ENCODE measurements around the gene KIF3A.

The KIF3A gene
- total RNA-seq: 28.9 to 46.9 (median 36.1) reads per million in 3 experiments

DNA sequence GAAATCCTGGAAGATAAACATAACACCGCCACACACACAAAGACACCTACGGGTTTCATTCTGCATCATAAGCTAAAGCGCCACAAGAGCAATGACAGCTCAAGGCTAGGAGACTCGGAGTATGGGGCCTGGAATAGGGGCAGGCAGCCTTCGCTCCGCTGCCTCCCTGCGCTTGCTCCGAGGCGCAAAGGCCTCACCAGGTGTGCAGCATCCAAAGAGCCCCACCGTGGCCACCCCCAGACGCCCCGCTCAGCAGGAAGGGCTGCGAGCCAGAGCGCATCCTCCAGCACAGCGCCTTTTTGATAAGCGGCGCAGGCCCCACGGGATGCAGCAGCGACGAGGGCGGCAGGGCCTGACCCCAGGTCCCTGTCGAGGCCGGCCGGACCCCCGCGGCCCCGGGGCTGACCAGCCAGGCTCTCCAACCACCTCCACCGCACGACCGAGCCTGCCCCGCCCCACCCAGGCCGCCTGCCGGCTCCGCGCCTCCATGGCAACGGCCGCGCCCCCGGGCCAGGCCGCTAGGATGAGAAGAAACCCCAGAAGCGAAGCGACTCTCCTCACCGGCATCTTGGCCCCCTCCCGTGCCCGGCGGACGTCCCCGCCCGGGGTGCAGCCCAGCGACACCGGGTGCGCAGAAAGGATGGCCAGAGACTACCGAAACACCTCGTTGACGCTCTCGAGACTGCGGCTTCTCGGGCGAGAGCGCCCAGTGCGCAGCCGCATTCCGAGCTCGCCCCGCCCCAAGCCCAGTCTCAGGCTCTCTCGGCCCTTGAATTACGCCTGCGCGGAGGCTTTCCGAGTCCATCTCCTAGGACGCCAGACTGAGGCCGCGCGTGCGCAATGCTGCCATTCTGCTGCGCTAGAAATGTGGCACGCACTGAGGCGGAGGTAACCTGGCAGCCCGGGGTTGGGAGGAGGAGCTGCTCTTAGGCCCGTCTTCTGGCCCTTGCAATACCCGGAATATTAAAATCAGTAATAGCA, at the start of gene KIF3A:
Gene KIF3A (minus strand): TSS at position 694 of the 981 bp plus-strand sequence. CDS start 127 bp downstream, at position 567.
- DNase-seq: peak; percentile 97

DNA sequence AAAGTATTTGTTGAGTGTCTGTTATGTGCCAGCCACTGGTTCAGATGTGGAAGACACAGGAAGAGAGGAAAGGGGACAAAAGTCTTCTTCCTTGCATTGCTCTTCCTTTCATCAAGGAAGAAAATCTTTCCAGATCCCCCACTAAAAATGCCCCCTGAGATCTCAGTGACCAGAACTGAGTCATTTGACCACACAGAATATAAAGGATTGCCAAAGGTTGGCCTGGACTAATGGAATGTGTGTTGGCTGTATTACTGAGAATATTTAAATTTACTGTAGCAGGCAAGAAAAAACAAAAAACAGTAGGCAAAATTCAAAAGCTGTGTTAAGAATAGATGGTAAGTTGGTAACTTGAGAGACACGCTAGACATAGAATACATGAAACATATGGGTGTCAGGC, 49.7 kb upstream of the KIF3A start:
- no peak for DNase-seq

DNA sequence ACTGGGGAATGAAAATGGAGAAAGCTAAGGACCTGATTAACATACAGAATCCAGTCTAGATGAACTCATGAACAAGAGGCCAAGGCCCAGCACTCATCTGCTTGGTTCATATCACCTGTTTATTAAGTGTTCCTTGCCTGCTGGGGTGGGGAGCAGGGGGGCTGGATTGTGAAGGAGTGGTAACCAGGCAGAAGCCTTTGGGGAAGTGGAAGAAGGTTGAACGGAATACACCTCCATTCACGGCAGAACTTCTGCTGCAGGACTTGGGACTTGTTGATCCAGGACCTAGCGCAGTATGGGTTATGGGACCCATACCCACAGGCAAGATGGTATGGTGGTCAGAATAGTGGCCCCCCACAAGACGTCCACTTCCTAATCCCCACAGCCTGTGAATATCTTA, 48.5 kb upstream of the KIF3A start:
- DNase-seq: no peak

DNA sequence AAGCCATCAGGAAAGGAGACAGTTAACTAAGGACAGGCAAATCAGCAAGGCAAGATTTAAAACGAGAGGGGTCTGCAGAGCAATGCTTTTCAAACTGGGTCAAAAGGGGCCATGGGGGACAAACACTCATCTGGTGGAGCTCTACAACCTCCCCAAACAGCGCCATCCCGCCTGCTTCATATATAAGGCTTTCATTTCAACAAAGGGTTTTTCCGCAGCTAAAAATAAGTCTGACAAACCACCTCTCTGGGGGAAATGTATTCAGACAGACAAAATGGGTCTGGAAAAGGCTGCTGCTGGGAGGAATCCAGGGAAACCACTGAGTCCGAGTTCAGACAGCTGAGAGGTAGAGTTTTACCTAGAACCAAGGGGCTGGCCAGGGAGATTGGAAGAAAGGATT, 48.0 kb upstream of the KIF3A start:
- no peak for DNase-seq

DNA sequence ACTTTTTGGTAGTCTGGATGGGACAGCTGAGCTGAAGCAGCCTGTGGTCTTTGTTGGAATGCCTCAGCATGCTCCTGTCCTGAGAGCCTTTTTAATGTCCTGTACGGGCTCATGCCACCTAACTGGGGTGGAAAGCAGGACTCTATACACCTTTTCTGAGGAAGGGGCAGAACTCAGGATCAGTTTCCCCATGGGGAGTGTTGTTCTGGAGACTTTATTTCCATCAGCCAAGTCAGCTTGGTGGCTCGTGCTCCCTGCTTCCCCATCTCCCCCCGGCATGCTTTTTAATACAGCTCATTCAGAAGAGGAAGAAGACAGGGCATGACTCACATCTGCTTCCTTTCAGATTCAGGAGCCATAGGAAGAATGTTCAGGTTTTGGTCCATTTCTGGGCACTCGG, 44.8 kb upstream of the KIF3A start:
- no peak for DNase-seq

DNA sequence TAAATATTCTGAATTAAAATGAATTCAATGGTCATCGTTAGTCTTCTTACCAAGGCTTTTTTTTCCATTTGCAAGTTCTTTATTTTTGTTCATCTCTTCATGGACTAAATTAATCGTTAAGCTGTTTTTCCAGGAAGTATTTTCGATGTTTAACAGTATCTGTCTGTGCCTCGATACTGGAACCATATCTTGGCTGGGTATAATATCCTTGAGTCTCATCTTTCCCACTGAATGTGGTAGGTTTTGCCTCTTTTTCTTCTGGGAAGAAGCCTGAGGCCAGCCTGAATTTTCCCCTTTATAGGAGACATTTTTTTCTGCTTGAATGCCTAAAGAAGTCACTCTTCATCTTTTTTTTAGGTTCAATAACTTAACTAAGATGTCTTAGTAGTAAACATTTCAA, 43.7 kb upstream of the KIF3A start:
- DNase-seq: no peak

DNA sequence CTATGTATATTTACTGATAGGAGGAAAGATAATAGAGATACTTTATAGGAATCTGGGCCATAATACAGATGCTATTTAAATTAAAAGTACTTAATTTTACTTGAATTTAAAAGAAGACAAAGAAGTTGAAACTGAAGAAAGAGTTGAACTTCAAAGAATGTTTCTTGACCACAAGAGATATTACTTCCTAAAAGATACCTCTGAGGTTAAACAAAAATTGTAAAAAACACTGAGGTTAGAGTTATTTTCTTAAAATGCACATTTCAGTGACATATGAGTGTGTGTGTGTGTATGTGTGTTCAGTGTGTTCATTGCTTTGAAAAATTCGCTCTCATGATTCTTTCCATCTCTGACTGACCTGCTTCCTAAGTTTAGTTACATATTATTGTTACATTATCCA, 43.2 kb upstream of the KIF3A start:
- DNase-seq: no peak

DNA sequence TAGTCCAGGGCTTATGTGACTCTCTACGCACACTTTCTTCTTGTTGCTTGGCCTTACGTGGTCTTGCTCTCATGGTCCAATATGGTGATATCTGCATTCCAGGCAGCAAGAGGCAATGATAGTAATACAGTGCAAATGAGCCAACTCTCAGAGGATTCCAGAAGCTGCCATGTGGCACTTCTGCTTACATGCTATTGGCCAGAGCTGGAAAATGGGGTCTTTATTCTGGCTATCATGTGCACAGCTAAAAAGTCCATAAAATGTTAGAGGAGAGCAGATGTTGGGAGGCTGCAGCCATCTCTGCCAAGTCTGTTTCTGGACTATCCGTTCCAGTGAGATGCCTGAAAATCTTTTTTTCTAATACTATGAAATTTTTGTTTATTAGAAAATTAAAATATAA, 42.6 kb upstream of the KIF3A start:
- DNase-seq: no peak

DNA sequence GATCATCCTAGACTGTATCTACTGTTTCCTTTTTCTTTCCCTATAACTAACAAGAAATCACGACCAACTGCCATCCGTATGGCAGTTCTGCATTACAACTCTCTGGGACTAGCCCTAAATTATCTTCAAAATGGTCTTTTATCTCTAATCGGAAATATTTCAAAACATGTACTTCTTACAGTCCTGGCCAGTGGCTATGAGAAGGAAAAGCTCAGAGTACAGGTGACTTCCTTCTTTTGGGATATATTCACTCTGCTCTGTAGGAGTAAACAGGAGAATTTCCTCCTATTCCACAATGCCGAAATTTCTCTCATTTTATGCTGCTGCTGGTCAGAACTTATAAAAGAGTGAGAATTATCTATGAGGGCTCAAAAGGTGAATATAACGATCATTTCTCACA, 41.5 kb upstream of the KIF3A start:
- no peak for DNase-seq

DNA sequence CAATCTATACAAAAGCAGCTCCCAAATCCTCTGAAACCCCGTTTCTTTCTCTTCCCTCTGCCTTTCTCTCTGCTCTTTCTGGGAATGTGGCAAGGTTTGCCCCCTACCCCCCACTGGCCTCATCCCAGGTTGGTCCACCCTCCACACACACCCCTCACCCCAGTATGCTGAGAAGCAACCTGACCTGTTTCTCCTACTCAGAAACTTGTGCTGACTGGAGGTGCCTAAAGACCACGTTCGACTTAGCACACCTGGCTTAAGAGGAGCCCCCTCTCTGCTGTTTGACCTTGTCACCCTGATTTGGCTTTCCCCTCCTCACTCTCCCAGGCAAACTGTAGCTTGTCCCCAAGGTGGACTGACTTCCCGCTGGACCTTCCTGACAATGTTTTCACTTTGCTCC, 40.8 kb upstream of the KIF3A start:
- no peak for DNase-seq

DNA sequence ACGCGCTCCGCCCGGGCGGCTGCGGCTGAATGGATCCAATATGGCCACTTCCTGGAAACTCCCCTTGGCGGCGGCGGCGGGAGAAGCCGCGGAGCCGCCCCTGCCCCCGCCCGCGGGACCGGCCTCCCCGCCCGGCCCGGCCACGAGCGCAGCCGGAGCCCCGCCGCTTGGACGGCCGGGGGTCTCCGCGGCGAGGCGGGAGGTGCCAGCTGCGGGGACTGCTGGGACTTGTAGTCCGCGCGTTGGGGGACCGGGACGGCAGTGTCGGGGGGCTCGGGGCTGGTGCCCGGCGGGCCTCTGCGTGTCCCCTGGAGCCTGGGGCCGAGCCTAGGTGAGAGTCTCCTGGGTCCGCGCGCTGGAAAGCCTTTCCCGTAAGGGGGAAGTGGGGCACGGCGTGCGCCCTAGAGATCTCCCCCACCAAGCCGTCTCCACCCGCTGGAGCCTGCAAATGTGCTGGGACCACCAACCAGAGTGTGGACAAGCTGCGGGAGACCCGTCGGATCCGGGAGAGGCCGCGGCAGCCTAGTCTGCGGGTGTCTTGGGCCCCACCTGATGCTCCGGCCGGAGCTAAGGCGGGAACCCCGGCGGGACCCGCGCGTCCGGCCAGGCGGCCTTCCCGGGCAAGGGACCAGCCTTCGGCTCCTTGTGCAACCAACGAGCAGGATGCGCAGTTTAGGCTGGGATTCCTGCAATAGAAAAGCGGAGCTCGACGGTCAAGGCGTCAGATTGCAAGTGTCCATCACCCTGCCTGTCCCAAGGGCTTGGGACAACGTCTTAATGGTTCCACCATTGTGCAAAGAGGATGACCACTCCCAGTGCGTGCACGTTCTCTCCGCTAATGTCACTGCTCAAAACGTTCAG, 40.1 kb upstream of the KIF3A start, which contains the start of gene SEPTIN8:
Gene SEPTIN8 (minus strand): TSS at position 31 of the 861 bp plus-strand sequence. CDS start 102 bp downstream, outside the sequence.
- peak; percentile 50 for DNase-seq

DNA sequence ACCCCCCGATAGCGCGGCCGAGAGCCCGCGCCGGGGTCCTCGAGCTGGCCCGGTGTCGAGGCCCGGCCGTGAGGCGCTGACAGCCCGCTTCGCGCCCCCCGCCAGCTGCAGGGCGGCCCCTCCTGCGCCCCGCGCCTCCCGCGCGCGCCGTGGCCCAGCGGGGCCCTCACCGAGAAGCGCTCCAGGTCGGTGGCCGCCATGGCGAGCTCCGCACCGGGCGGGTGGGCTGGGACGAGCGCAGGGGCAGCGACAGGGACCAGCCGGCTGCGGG, 39.5 kb upstream of the KIF3A start:
- peak; percentile 3 for DNase-seq

DNA sequence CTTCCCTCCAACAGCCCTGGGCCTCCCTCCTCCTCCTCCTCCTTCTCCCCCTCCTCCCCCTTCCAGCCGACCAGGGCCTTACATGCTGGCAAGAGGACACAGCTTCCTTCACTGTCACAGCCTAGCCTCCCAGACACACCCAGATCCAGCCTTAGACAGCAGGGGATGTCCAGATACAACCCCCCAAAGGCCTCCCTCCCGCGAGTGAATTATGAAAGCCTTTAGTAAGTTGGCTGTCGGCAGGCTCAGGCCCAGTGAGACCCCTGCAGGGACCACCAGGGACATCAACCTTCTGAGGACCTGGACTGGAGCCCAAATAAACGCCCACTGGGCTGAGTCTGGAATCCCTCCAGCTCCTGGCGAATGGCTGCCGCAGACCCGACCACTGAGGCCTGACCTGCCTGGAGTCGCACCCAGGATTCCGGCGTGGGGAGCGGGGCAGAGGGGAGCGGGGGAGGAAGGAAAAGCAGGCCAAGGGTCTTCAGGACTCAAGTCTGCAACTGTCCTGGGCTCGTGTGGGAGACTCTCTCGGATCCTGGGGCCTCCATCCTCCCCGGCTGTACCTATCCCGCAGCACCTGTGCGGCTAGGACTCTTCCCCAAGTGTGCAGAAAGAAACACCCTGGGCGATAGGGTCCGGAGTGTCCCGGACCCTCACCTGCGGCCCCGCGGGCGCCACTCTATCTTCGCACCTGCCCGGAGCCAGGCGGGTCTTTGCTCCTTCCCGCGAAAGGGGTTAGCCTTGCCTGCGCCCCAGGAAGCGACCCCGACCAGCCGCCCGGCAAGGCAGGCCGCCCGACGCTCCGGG, 39.0 kb upstream of the KIF3A start:
- DNase-seq: no peak

DNA sequence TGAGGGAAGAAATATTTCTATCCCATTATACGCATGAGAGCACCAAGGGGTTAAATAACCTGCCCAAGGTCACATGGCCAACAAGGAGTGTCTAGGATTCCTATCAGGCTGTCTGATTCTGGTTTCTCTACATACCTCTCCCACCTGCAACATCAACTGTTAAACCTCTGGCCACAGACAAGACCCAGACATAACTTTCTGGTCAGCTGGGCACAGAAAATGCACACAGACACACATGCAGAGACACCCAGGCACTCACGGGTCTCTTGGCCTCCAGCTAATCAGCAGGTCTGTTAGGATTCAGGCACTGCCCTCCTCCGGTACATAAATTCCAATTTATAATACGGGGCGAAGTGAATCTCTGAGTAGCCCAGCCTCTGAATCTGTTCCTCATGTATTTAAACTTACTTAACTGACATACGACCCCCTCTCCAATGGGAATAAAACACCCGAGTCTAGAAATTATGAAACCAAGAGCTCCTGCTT, 38.2 kb upstream of the KIF3A start:
- DNase-seq: no peak

DNA sequence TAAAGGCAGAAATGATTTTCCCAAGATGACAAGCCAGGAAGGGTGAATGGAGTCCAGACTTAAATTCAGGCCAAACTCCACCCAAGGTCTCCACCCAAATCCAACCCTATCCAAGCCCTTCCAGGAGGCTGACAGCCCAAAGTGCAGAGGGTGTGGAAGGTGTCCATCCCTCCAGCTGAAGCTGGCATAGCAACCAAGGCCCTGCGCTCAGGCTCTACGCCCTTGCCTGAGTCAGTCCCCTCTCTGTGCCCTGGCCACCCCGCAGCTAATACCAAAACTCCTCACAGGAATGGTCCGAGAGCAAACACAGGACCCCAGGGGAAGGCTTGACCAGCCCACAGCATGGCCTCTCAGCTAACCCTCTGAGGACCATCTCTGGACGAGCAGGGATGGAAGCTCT, 37.5 kb upstream of the KIF3A start:
- DNase-seq: no peak

DNA sequence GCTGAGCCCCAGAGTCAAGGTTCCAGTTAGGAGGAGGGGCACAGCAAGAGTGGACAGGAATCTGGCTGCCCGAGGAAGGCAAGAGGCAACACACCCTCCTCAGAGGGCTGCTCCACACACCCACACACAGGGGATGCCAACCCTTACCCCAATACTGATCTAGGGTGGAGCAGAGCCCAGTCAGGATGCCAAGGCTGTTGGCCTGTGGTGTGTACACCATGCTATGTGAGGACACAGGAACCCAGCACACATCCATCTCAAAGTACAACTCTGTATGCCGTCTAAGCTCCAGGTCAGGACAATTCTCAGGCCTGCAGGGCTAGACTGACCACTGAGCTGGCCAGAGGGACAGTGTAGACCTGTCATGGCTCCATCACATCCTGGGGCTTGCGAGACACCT, 37.1 kb upstream of the KIF3A start:
- DNase-seq: no peak

DNA sequence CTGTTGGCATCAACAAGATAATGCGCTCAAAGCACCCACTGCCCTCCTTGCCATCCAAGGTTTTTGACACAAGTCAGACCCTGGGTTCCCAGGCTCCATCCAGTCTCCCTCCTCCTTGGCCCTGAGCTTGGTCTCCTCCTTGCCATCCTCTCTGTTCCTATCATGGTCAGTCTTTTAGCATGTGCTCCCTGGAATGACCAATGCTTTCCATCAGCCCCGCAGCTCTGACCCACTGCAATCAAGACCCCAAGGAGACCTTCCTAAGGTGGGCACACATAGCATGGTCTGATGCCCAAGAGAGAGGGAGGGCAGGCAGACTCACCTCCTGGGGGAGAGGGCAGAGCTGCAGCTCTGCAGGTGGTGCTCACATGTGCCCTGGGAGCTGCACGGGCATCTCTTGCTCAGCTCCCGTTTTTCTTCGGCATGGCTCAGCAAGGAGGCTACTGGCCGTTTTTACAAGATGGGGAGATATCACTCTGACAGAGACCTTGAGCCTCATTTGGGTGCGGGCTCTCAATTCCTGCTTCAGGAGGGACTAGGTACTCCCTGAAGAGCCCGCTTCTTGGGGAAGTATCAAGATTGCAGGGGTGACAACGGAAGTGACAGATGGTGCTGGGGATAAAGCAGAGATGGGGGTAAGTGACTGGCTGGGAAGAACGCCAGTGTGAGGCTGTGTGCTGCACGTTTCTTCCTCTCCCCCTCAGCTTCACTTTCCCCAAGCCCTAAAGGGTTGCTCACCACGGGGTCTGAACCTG, 36.4 kb upstream of the KIF3A start:
- no peak for DNase-seq

DNA sequence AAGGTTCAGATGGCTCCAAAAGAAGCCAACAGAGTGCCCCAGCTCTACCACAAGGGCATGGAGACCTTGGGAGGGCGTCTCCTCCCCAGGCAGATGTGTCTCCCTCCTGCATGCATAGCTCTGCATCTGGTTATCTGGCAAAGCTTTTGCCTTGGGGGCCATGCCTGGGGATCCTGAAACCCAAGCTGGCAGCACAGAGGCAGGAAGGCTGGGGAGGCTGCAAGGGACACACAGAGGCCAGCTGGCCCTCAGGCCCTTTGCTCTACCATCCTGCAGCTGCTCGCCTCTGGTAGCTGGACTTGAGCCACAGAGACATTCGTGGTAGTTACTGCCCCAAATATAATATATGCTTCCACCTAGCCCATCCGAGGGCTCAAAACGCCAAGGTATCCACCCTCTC, 35.8 kb upstream of the KIF3A start:
- no peak for DNase-seq

DNA sequence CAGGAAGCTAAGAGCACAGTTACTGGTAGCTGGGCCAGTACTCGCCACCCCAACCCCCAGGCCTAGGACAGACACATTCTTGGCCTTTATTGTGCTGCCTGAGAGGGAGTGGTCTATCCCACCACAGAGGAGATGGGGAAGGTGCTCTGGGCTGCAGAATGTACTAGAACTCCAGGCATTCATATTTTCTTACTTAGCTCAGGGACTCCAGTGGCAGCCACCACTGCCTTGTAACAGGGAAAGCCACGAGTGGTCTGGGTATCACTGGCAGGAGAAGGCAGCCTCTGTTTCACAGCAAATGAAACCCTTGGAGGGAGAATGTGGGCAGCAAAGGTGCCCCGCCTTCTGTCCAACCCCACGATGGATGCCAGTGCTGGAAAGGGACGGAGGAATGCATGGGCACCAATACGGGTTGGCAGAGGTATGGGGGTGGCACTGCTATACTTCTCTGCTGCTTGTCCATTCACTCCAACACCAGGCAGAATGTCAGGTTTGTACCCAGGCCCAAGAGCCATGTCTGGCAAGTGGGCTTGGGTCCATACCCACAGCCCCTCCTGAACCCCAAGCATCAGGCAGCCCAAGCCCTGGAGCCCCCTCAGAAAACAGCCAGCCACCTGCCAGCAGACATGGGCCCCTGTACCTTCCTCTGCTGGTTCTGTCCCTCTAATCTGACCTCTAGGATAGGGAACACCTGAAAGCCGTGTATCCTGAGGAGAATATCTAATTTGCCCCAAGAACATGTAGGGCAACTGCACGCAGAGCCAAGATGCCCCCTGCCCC, 35.1 kb upstream of the KIF3A start:
- DNase-seq: no peak

DNA sequence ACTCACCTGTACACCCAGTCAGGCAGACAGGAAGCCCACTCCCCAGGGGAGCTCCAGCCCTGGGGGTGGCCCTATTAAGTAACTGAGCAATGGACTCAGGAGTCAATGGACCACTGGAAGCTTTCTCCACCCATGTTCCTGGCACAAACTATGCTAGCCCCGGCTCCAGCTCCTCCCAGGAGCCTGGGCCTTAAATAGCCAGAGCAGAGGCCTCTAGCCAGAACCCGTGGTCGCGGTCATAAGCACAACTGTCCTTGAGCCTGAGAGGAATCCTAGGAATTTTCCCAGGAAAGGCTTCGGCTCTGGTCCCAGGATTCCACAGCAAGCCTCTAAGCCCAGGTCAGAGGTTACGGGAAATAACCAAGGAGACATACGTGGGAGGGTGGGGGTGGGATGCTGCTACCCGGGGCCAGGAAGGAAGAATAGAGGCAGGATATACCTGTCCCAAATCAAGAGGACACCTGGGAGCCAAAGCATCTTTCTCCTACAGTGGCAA, 34.2 kb upstream of the KIF3A start:
- DNase-seq: no peak
